Urothelium cell line (cell line): Measurements from ENCODE around the gene CDH23.

ENCODE experiments used
- DNase-seq: peaks from one replicate; pipeline ENCODE4 v3.0.0; 2011; ENCODE audit warnings: low spot score, mixed read lengths
- FAIRE-seq: peaks from 2 replicates; lab custom pipeline; 2011; peaks lifted over from hg19 to GRCh38; lab: Jason Lieb, UNC

Gene CDH23

DNA sequence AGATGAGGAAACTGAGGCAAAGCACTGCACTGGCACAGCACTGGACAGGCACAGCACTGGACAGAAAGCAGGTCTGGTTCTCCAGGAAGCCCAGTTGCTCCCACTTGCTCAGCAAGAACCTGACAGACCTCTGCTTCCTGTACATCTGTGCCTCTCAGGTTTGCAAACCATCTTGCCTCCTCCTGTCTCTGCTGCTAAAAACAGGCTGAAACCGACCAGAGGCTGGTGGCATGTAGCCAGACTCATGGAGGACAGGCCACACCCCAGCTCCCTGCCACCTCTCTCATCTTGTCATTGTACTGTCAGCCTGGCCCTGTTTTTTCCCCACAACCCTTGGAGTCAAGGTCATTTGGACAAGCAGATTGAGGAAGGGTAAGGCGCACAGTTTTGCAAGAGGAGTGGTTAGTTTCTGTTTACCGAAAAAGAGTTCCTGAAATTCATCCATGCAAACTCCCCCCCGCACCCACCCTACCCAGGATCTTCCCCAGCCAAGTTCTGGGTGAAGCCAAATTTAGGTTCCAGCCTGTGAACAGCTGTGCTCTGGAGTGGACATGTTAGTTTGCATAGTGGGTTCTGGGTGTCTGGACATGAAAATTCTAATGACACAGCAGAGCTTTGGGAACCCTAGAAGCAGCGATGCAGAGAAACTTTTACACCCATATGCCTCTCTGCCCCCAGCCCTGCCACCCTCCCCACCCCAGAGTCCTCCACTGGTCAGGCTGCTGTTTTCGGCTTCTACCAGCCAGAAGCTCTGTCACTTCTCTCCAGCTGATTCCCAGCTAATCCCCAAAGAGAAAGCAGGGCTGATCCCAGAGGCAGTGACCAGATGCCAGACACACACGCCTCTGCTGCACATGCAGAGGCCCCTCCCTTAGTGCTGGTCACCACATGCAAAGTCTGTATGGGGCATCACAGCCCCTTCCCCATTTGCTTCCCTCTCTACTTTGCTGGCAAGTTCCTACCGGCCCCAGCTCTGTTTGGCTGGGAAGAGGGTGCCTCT lies 331.3 kb downstream of the CDH23 start:
- DNase-seq (peak; percentile 41), FAIRE-seq (peak; percentile 63)

DNA sequence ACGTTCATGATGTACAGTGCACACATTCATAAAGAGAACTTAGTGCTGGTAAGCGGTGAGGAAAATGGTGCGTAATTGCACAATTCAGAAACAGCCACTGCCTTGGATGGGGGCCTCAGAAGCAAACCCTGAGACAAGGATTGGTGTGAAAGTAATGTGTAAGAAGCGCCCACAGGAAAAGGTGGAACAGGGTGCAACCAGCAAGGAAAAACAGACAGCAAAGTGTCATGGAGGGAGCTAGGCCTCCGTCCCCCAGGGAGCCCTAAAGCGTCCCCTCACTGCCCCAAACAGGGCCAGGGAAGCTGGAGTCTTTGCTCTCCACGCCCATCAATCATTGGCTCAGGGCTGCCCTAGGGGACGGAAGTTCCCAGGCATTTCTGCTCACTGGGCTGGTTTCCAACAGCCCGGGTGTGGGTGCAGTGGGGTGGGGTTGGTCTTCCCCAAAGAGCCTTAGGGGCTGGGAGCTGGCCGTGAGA lies 332.5 kb downstream of the CDH23 start:
- FAIRE-seq (no peak), DNase-seq (no peak)

DNA sequence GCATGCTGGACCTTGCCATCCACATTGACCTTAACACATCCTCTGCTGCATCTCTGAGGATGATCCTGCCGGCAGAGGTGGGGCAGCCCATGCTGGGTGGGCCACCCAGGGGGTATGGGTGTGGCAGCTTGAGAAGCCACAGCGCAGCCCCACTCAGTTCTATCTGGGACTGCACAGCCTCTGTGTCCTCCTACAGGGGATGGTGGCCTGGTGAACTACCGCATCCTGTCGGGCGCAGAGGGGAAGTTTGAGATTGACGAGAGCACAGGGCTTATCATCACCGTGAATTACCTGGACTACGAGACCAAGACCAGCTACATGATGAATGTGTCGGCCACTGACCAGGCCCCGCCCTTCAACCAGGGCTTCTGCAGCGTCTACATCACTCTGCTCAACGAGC lies 335.1 kb downstream of the CDH23 start:
- FAIRE-seq (peak; percentile 35), DNase-seq (no peak)

DNA sequence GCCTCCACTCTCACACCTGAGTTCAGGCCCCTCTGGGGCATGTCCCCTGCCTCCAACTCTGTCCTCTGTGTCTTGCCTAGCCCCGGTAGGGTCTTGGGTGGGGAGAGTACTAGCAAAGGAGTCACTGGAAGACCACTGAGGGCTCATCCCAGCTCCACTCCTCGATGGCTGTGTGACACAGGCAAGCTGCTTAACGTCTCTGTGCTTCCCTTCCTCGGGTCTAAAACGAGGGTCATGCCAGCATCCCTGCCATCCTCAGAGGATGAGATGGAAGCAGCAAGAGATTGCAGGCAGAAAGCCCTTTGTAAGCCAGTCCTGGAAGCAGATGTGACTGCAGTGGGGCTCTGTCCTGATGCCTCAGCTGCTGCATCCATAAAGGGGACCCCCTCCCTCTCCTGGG lies 338.1 kb downstream of the CDH23 start:
- FAIRE-seq (no peak), DNase-seq (no peak)

DNA sequence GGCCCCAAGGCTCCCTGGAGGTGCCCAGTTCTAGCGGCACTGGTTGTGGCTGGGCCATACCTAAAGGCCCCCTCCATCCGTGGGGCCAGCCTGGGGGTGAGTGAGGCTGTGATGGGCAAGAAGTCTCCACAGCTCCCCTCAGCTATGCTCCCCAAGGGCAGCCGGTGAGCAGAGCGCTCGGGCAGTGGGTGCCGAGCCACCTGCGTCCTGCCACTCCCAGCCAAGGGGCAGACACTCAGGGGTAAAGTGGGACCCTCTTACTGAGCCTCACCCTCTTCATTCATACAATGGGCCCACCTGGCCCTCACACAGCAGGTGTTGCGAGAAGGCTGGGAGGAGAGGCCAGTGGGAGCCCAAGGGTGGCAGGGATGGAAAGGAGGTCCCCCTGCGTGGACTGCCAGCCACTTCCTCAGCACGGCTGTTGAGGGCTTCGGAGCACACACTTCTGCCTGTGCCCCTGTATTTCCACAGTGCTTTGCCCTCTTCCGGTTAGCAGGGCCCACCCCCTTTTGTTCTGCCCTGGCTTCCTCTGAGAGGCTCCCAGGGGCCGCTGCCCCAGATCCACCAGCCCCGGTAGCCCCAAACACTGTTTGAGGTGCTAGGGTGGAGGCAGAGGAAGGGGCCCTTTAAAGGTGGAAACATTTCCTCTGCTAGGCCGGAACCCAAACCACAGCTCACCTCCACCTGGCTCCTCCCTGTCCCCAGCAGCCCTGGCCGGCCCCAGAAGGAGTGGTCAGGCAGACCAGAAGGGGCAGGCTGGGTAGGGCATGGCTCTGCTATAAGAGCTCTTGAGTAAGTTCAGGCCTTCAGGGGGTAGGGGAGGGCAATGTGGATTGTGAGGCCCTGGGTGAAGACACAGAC lies 339.2 kb downstream of the CDH23 start:
- FAIRE-seq (no peak), DNase-seq (no peak)

DNA sequence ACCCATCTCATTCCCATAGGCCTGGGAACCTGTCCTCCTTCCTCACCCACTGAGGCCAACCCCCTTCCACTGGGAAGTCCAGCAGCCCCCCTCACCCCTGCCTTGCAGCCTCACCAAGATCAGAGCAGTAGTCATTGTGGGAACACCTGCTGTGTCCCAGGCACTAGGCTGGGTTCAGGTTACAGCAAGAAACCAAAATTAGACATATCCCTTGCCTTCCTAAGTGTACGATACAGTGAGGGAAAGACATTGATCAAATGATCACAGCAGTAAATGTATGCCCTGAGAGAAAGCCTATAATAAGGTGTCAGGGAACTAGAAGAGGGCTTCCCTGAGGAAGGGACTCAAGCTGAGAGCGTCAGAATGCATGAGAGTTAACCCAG lies 339.8 kb downstream of the CDH23 start:
- FAIRE-seq: peak; percentile 79
- DNase-seq: no peak

DNA sequence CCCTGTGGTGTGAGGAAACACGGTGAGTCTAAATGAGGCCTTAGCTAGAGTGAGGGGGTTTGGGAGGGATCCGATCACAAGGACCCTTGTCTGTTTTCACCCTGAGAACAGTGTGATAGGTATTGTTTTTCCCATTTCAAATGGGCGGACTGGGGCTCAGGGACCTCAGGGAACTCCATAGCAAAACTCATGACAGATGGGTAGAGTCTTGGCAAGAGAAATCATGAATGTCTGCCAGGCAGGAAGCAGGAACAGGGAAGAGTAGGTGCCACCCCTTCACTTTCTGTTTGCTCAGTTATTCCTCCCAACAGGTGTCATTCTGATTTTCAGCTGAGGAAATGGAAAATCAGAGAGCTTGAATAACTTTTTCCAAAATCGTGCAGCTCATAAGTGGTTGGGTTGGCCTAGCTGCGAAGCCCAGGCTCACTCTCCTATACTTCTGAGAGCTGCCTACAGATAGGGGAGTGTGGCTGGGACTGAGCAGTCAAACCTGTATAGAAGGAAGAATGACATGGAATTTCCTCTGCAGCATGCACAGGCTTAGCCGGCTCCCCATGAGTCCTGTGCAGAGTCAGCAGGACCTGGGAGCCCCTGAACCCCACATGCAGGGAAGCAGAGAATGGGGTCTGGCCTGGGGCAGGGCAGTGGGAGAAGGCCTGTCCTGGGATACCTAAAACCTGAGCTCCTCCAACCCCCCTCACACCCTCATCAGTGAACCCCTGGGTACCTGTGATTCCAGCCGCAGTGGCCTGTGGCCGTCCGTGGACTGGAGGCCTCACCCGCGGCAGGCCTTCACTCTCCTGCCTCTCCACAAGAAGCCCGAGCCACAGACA lies 340.5 kb downstream of the CDH23 start:
- DNase-seq (no peak), FAIRE-seq (no peak)

DNA sequence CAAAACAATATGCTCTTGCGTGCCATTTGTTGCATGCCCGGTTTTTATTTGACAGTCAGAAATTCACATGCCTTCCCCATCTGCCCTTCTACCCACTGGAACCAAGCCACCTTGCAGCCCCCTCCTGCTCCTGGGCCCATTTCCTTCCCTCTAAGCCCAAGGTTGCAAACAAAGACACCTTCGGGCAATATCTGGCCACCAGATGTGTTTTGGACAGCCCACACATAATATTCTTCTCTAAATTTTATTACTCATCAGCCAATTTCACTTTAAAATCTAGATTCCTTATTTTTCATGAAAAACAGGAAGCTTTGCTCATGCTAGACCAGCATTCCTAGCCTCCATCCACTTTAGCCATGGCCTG lies 341.1 kb downstream of the CDH23 start:
- no peak for DNase-seq
- no peak for FAIRE-seq

DNA sequence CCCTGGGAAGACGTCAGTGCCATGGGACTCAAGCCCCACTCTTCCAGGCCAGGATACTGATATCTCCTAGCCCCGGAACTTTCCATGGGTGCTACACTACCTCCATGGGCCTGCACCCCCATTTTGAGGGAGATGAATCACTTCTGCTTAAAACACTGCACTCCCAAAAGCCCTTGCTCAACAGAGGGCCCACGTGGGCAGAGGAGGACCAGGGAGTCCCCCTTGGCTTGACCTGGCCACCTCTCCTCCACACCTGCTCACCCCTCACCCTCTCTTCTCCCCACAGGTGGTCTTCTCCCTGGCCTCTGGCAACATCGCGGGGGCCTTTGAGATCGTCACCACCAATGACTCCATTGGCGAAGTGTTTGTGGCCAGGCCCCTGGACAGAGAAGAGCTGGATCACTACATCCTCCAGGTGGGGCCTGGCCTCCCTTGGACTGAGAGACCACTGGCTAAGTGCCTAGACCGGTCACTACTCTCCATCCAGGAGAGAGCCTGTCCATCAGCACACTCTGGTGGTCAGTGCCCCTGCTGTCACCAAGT lies 342.7 kb downstream of the CDH23 start:
- DNase-seq (no peak), FAIRE-seq (no peak)

DNA sequence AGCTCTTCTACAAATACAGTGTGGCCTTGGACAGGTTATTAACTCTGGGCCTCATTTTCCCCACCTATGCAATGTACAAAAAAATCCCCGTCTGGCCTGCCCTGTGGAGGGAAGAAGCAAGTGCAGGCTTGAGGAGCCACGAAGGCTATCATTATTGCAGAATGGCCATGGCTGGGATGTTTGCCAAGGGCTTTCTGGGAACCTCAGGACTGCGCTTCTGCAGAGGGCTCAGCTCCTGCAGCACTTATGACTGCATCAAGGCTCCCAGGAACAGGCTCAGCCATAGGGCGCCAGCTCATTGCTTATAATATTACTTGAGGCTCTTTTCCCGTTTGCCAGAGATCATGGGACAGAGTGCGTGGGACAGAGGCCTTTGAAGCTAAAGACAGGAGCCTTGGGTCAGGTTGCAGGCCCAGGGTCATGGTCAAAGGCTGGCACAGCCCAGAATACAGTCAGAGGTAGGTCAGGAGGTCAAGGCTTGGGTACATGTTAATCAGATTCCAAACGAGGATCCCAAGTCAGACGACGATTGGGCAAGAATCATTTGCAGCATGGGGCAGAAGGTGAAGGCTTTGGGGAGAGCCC lies 343.4 kb downstream of the CDH23 start:
- FAIRE-seq: no peak
- no peak for DNase-seq

DNA sequence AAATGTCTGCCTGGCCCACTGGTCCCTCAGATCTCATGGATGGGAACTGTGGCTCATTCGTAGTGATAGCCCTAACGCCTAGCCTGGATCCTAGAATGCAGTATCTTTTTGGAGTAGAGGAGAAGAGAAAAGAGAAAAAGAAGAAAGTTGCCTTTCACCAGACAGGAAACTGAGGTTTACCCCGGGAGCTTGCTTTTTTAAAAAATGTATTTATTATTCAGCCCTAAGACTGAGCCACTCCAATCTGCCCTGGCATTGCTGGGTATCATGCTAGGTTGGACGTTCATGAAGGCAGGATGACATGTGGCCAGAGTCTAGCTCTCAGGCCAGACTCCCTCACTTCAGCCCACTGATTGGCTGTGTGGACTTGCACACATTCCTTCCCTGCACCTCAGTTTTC lies 344.3 kb downstream of the CDH23 start:
- DNase-seq (no peak), FAIRE-seq (no peak)

DNA sequence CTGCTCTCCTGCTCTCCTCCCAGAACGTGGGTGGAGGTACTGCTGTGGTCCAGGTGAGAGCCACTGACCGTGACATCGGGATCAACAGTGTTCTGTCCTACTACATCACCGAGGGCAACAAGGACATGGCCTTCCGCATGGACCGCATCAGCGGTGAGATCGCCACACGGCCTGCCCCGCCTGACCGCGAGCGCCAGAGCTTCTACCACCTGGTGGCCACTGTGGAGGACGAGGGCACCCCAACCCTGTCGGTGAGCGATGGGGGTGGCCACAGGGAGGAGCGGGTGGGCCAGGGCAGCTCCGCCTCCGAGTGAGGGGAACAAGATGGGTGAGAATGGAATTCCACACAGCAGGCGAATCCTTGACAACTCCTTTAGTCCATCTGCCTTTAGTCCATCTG lies 345.0 kb downstream of the CDH23 start:
- FAIRE-seq: no peak
- no peak for DNase-seq

DNA sequence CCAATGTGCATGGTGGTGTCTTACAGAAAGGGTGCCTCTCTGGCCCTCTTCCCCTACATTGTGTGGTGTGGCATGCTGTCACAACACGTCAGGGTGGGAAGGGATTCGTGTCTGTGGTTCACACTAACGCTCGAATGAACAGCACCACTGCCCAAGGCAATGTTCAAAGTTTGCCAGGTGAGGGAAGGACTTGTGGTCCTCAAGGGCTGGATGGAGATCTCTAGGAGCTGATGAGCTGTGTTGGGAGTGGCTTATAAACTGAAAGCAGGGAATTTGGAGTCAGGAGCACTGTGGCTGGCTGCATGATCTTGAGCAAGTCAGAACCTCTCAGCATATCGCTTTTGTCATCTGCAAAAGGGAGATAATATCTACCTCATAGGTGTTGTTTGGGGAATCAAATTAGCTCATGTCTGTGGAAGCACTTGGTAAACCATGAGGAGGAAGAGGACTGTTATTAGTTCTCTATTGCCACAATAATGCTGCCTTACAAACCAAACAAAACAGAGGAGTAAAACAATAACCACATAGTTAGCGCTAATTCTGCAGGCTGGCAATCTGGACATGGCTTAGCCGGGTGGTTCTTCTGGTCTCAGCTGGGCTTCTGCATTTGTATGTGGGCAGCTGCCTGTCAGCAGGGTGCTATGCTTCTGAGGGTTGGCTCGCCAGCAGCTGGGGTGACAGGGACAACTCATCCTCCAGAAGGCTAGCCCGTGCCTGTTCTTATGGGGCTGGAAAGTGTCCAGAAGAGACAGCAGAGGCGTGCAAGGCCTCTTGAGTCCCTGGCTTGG lies 345.8 kb downstream of the CDH23 start:
- no peak for FAIRE-seq
- DNase-seq: no peak

DNA sequence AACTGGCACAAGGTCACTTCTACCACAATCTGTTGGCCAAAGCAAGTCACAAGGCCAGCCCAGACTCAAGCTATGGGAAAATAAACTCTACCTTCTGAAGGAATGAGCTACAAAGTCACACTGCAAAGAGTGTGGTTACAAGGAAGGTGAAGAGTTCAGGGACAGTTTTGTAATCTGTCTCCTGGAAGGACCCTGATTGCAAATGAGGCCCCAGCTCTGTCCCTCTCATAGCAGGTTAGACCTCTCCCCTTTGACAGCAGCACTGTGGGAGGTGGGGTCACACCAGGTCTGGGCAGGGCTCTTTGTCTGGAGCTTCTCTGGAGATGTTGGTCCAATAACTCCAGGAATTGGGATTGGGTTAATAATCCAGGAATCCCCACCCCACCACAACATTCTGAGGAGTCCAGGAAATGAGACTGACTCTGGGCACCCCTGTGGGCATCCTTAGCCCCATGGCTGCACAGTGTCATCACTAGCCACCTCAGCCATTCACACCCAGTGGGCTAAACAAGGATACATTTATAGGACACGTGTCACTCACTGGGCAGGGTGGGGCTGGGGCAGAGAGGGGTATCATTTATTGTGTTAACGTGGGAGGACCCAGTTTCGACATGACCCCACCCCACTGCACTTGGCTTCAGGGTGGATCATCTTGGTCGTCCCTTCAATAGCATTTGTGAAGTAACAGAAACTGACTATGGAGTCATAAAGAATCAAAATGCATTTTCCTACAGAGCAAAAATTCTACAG lies 346.5 kb downstream of the CDH23 start:
- no peak for FAIRE-seq
- DNase-seq: no peak

DNA sequence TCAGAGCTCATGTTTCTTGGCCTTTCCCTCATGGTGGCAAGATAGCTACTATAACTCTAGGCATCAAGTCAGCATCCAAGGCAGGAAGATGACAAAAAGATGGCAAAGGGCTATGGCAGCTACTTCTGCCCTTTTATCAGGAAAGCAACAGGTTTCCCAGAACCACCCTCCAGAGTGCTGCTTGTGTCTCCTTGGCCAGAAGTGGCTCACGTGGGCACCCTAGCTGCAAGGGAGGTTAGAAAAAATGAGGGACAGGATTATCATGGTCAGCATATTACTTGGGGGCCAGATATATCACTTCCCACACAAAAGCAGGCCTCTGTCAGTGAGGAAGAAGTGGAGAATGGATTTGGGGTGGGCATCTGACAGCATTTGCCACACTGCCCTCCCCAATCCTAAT lies 347.1 kb downstream of the CDH23 start:
- FAIRE-seq (no peak), DNase-seq (no peak)

DNA sequence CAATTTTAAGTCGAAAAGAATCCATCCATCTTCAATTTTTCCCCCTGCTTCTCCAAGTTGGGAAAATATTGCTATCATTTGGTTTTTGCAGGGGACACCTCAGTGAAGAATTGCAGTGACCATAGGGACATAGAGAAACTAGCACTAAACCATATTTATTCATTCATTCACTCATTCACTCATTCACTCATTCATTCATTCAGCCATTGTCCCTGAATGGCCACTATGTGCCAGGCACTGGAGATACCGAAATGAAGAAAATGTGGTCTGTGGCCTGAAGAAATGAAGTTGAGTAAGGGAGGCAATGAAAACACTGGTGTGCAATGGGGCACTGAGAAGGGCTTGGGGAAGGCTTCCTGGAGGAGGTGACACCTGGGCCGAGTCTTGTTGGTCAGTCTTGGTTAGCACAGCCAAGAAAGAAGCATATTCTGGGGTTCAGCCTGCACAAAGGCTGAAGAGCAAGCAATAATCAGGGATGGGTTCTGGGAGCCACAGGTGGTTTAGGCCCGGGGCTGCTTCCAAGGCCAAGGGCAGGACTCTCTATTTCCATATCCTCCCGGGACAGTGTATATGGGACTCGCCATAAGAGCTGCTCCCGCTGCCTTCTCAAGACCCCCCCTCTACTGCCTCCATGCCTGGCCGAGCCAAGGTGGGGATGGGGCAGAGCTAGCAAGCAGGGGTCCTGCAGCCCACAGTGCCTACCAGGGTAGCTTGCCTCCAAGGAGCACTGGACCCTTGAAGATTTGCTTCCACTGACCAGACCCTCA lies 348.4 kb downstream of the CDH23 start:
- no peak for DNase-seq
- FAIRE-seq: no peak

DNA sequence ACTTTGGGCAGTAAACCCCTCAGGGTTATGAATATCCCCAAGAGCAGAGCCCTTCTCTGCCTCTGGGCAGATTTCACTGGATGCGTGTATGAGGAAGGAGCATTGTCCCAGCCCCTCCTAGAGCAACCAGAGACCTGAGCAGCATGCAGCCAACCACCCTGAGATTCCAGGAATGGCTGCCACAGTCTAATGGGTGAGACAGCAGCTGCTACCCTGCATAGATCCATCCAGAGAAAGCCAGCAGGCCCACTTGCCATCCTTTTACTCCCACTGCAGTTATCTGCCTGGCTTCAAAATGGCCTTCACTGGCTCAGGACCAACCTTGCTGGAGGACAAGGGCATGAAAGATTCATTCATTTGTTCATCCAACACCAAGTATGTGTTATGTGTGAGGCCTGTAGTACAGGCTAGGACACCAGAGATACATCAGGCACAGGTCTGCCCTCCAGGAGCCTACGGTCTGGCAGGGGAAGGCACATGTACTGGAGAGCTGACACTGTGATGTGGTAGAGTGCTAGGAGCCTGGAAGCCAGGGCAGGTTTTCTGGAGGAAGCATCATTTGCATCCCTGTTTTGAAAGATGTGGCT lies 349.0 kb downstream of the CDH23 start:
- no peak for FAIRE-seq
- no peak for DNase-seq
